ENCODE results near the gene TMEM158.

The TMEM158 gene

GRCh38 chr3:45232521-45232920, 6.4 kb upstream of the TMEM158 start:
- no peak for DNase-seq (ENCODE audit: low spot score)

GRCh38 chr3:45227946-45228345, 1.9 kb upstream of the TMEM158 start:
- no peak for DNase-seq (ENCODE audit: low spot score)

DNA sequence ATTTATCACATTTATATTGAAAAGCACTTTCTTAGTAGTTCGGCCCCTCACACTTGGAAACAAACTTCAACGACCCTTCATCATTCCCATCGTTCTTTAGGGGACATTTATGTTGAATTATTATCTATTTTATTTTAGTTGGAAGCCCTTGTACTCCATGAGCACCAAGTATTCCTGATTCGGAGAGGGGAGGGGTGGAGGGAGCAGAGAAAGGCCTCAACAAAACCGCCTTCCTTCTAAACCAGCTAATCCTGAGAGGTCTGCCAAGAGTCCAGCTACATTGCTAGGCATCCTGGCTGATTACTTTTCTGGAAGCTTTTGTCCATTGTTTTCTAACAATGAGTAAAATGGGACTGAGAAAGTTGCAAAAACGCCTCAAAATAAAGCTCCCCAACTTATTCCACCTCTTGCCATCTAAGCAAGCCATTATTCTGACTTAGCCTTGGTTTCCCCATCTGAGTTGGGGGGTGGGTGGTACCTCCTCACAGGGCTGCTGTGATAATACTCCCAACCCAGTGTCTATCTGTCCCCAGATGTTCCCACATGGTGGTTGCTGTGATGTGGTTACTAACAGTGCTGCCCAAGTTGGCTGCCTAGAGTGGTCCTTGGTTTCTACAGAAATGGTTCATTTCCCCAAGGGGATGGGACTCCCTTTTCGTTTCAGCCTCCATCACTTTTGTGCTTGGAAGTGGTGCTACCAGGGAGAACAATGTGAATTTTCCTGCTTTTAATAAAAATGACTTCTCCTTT, 1.2 kb upstream of the TMEM158 start:
- no peak for DNase-seq (ENCODE audit: low spot score)

GRCh38 chr3:45225465-45226205, 452 bp downstream of the TMEM158 start:
- DNase-seq (ENCODE audit: low spot score), result peak; percentile 10

- DNase-seq (ENCODE audit: low spot score), result no peak
Observed at GRCh38 chr3:45224824-45225464, 1.1 kb downstream of the TMEM158 start.

DNA sequence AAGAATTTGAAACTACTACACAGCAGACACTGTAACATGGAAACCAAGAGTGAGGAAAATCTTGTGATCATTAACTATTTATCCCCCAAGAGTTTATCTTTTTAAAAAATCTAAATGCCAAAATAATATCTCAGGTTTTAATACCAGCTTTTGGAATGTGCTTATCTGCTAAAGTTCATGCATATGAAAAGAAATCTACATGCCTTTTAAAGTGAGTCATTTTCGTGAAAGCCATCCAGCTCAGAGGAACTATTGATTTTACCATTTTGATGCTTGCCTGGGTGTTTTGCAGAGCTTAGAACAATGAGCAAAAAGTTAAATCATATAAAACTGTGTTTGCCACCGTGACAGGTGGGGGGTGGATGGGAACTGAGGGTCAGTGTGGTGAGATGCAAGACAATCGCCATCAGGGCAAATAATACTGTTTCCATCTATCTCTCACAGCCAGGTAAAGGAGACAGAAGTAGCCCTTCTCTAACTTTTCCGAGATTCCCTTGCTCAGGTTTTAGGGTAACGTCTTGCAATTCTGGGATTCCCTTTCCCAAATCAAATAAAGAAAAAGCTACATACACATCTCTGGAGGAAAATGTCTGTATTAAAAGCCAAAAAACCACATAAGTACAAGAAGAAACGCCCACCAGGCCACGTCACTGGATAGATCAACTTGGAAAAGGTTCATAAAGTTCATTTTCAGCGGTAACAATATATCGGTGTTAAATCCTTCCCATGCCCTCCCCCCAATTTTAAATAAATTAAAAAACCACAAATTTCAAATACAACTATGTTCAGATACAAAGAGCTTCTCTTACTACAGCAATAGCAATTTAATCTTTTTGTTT, 2.0 kb downstream of the TMEM158 start:
- DNase-seq (ENCODE audit: low spot score), result no peak

DNA sequence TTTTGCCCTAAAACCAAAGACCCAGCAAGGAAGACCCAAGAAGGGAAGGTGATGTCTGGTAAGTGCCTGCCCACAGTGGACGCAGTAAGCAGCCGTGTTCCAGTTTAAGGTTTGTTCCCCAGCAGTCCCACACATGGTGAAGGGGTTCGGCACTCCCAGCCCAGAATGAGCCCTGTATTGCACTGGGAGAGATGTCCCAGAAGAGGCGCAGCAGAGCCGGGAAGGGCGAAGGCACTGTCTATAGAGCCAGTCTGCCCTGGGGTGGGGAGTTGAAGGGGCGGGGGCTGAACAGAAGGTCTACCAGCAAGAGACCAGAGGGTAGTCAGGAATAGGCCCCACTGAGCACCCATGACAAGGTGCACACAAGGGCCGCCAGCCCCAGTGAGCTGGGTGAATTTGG, 6.4 kb downstream of the TMEM158 start:
- DNase-seq (ENCODE audit: low spot score), result no peak

- no peak for DNase-seq (ENCODE audit: low spot score)
Observed at GRCh38 chr3:45218578-45219390, 7.3 kb downstream of the TMEM158 start.

GRCh38 chr3:45216021-45216609, 10.0 kb downstream of the TMEM158 start:
- no peak for DNase-seq (ENCODE audit: low spot score)

DNA sequence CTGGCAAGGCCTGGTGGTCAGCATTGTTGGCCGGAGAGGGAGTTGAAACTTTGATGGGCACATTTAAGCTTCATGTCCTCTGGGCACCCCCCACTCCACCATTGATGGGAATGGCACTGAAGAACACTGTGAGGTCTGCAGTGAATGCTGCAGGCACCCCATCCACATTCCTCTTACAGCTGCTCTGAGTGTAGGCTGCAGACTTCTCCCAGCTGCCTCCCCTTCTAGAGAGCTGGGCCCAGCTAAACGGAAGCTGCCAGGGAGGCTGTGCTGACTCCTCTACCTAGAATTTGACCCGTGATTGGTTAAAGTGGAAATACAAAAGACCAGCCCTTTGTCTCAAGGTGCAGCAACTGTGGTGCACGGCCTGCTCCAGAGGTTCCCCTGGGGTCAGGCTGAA, 10.6 kb downstream of the TMEM158 start:
- no peak for DNase-seq (ENCODE audit: low spot score)

- DNase-seq (ENCODE audit: low spot score), result no peak
Observed at GRCh38 chr3:45214061-45214680, 11.9 kb downstream of the TMEM158 start.

DNA sequence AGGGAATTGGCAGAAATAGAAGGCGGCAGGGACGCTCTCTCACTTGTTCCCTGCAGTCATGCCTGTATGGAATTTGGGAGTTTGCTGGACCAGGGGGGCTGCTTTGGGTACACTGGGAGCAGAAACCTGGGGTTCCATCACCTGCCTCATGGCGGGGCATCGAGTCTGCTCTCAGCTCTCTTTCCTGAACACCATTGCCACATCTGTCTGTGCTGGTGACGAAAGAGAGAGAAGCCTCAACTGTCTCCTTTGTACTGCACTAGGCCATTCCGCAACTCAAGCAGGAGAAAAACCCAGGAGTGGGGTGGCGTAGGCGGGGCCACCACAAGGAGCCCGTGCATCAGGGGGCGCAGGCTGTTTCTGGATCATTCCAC, 14.0 kb downstream of the TMEM158 start:
- no peak for DNase-seq (ENCODE audit: low spot score)

DNA sequence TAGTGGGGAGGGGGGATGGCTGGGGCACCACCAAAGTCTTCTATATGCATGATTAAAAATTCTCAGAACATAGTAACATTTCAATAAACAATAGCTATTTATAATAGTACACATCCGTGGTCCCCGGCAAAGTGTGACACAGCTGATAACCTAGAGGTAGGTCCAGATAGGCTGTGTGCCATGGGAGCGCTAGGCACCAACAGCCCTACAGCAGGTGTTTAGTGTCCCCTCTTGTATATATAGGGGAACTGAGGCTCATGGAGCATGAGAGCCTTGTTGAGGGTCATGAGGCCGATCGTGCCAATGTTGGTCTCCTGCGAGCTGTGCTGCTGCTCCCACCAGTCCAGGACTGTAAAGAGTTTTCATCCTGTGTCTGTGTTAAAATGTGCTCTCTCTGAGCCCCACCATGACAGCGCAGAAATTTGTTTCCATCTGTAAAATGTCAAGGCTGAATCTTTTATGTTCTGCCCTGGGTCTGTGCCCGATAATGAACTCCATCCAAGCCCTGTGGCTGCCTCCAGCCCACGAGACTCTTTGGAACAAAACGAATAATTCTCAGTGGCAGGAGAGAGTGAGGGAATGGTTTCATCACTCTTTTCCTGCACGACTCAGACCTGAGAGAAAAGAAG, 14.5 kb downstream of the TMEM158 start:
- no peak for DNase-seq (ENCODE audit: low spot score)

GRCh38 chr3:45210308-45211041, 15.6 kb downstream of the TMEM158 start:
- DNase-seq (ENCODE audit: low spot score), result peak; percentile 76

- no peak for DNase-seq (ENCODE audit: low spot score)
Observed at GRCh38 chr3:45209526-45209925, 16.6 kb downstream of the TMEM158 start.

DNA sequence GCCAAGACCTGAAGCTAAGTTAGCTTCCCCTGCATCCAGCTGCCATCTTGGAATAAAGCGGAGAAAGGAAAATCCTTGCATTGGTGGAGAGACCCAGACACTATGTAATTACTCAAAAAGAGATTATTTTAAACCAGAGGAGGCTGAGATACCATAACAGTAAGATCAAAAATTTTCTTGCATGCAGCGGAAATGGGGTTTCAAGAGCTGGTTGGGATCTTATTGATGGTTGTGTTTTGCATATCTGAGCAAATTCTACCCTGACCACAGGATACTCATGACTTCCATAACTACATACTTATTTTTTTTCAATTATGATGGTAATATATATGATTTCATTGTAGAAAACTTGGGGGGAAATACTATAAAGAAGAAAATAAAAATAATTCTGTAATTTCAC, 17.5 kb downstream of the TMEM158 start:
- no peak for DNase-seq (ENCODE audit: low spot score)

- DNase-seq (ENCODE audit: low spot score), result no peak
Observed at GRCh38 chr3:45207446-45207845, 18.6 kb downstream of the TMEM158 start.

DNA sequence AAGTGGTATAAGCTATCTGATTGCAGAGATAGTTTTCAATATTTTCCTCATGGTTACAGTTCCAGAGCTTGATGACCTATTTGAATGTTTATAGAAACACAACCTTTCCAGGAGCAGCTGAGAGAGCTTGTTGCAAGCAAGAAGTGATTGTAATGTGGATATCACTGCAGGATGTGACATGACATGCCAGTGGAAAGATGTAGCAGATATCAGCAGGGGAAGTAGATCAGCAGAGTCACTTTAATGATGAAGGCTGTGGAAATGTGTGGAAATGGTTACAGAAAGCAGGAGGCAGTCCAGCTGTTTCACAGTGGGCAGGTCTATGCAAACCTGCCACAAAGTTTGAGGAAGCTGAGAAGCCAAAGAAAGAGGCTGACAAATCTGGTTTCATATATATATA, 21.0 kb downstream of the TMEM158 start:
- no peak for DNase-seq (ENCODE audit: low spot score)

DNA sequence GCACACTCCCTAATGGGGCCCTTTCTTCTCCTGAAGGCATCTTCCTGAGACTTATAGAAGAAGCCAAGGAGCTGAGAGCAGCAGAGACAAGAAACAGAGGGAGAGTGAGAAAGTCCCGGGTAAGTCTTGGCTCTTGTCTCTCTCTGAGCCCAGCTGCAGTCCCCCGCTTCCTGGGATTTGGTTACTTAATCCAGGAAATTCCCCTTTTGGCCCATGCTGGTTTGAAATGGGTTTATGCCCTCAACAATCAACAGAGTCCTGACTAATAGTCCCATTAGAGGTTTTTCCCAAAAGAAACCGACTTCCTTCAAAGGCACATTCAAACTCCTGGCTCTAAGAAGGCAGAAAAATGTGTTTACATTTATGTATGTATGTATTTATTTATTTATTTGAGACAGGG, 22.0 kb downstream of the TMEM158 start:
- DNase-seq (ENCODE audit: low spot score), result no peak
